ENCODE results near the gene IFNB1. TPM values are rescaled to one million over a fixed set of nuclear protein-coding genes. Genes with fewer than 3 reads are reported as not detected.

The IFNB1 gene
- total RNA-seq, 6 donors from 2014 or later = not detected

- Histone ChIP-seq H3K36me3 (no peaks in the 10 kb centered on the region), H3K27ac (no peak overlapping the region), H3K27me3 (no peaks in the 10 kb centered on the region), H3K9me3 (peaks cover 0 to 9% (median 3%) of the 10 kb centered on the region in 4 donors), H3K4me1 (peaks cover 0 to 5% (median 0%) of the 10 kb centered on the region in 4 donors), H3K4me3 (no peak overlapping the region)
- TF ChIP-seq EP300 (IDR thresholded peaks at IDR 0.05) (no peak), POLR2AphosphoS5 (IDR thresholded peaks at IDR 0.05) (no peak), CTCF (IDR thresholded peaks at IDR 0.05) (no peak), POLR2A (IDR thresholded peaks at IDR 0.05) (no peak)
- WGBS, 2 donors = 88 to 89% methylated on average over 1 of the region's 1 CpG
- no peak for DNase-seq
- ATAC-seq (ENCODE audit: low FRiP score in 2 of 2) = no peak
Measured at GRCh38 chr9:21085005-21085404, 7.3 kb upstream of the IFNB1 start.

GRCh38 chr9:21084242-21084850, 6.6 kb upstream of the IFNB1 start:
- peaks cover 0 to 9% (median 3%) of the 10 kb centered on the region in 4 donors for H3K9me3 ChIP-seq
- no peak for ATAC-seq (ENCODE audit: low FRiP score in 2 of 2)
- peaks cover 0 to 5% (median 0%) of the 10 kb centered on the region in 4 donors for H3K4me1 ChIP-seq
- TF ChIP-seq EP300 (IDR thresholded peaks at IDR 0.05) (no peak), CTCF (IDR thresholded peaks at IDR 0.05) (no peak), POLR2A (IDR thresholded peaks at IDR 0.05) (no peak), POLR2AphosphoS5 (IDR thresholded peaks at IDR 0.05) (no peak)
- no peaks in the 10 kb centered on the region for H3K27me3 ChIP-seq
- no peak for DNase-seq
- H3K4me3 ChIP-seq = no peak overlapping the region
- H3K27ac ChIP-seq = no peak overlapping the region
- no peaks in the 10 kb centered on the region for H3K36me3 ChIP-seq

DNA sequence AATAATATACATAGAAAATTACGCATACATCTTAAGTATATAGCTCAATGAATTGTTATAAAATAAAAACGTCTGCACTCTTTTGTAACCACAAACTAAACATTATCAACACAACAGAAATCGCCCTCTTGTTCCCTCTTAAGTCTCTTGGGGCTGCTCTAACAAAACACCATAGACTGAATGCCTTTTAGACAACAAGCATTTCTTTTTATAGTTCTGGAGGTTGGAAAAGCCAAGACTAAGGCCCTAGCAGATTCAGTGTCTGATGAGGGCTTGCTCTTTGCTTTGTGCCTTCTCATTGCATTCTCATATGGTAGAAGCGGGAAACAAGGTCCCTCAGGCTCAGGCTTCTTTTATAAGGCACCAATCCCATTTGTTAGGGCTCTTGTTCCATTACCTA, 4.9 kb upstream of the IFNB1 start:
- Histone ChIP-seq H3K36me3 (no peaks in the 10 kb centered on the region), H3K27ac (no peak overlapping the region), H3K9me3 (peaks cover 0 to 9% (median 3%) of the 10 kb centered on the region in 4 donors), H3K4me1 (peaks cover 0 to 5% (median 0%) of the 10 kb centered on the region in 4 donors), H3K4me3 (no peak overlapping the region), H3K27me3 (no peaks in the 10 kb centered on the region)
- ATAC-seq (ENCODE audit: low FRiP score in 2 of 2) (no peak), DNase-seq (no peak)
- WGBS, 2 donors = 67 to 73% methylated on average over 4 of the region's 4 CpGs
- TF ChIP-seq EP300 (IDR thresholded peaks at IDR 0.05) (no peak), POLR2A (IDR thresholded peaks at IDR 0.05) (no peak), CTCF (IDR thresholded peaks at IDR 0.05) (no peak), POLR2AphosphoS5 (IDR thresholded peaks at IDR 0.05) (no peak)

DNA sequence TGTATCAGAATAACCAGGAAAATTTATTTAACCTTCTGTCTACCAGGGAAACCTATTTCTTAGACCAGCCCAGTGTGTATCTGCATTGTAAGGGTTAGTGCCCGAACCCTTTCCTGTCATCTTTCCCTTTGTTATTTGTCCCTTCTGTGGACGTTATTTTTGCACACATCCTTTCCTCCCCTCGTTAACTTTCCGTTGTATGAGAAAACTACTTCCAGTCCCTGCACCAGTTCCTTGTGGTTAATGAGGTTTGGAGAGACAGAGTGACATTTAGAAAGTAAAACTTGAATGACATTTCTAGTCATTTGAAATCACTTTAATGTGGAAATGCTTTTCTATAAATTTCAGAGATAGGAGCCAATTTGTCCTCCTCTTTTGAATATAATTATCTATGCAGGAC, 4.3 kb upstream of the IFNB1 start:
- no peak for DNase-seq
- ATAC-seq (ENCODE audit: low FRiP score in 2 of 2) = no peak
- WGBS, 2 donors = 20 to 34% methylated on average over 4 of the region's 4 CpGs
- H3K27ac ChIP-seq = no peak overlapping the region
- TF ChIP-seq EP300 (IDR thresholded peaks at IDR 0.05) = no peak
- no peak for TF ChIP-seq POLR2A (IDR thresholded peaks at IDR 0.05)
- no peak for TF ChIP-seq CTCF (IDR thresholded peaks at IDR 0.05)
- no peak for TF ChIP-seq POLR2AphosphoS5 (IDR thresholded peaks at IDR 0.05)
- peaks cover 0 to 5% (median 0%) of the 10 kb centered on the region in 4 donors for H3K4me1 ChIP-seq
- H3K9me3 ChIP-seq = peaks cover 0 to 6% (median 3%) of the 10 kb centered on the region in 4 donors
- no peaks in the 10 kb centered on the region for H3K36me3 ChIP-seq
- H3K27me3 ChIP-seq = no peaks in the 10 kb centered on the region
- no peak overlapping the region for H3K4me3 ChIP-seq

- H3K4me1 ChIP-seq = peaks cover 0 to 5% (median 0%) of the 10 kb centered on the region in 4 donors
- 92 to 94% methylated on average over 2 of the region's 2 CpGs for WGBS, 2 donors
- no peaks in the 10 kb centered on the region for H3K36me3 ChIP-seq
- no peaks in the 10 kb centered on the region for H3K27me3 ChIP-seq
- peaks cover 0 to under 1% (median under 1%) of the 10 kb centered on the region in 4 donors for H3K9me3 ChIP-seq
- no peak overlapping the region for H3K4me3 ChIP-seq
- ATAC-seq (ENCODE audit: low FRiP score in 2 of 2) = no peak
- H3K27ac ChIP-seq = no peak overlapping the region
- DNase-seq = no peak
- TF ChIP-seq CTCF (IDR thresholded peaks at IDR 0.05) (no peak), EP300 (IDR thresholded peaks at IDR 0.05) (no peak), POLR2AphosphoS5 (IDR thresholded peaks at IDR 0.05) (no peak), POLR2A (IDR thresholded peaks at IDR 0.05) (no peak)
Measured at GRCh38 chr9:21081451-21081850, 3.7 kb upstream of the IFNB1 start.
